Stimulated activated CD8-positive, alpha-beta memory T cell treated with anti-CD3 and anti-CD28 coated beads, Interleukin-15, amount 100 ng/mL, for 4 hours (primary cell): ENCODE measurements around the gene PRAME.
"Not testable (repeated sequence)": the region's sequence is repeated elsewhere in the genome, so short reads cannot be mapped to it uniquely, and the experiment has no call there.

ENCODE experiments used
- DNase-seq, 2 donors: peaks; one replicate each; pipeline ENCODE4 v3.0.0-alpha.2; 2020; ENCODE audit warnings: low read depth in 2 of 2

PRAME gene

GRCh38 chr22:22552630-22553029, 6.4 kb downstream of the PRAME start:
- DNase-seq = no peak

GRCh38 chr22:22550789-22551434, 8.2 kb downstream of the PRAME start:
- no peak for DNase-seq

DNA sequence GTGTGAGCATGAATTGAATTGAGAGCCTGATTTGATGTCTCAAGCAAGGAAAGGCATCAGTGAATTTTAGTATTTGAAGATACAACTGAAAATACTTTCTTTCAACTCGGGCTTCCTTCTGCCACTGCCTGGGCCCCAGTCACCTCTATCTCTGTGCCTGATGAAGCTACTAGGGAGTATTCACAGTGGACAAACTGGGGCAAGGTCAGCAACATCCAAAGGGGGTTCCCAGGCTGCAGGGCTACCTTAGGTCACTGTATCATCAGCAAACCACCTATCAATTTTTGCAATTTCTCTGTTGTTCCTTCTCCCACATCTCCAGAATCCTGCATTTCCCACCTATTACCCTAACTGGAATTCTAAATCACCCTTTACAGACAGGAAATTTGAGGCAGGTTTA, 10.2 kb downstream of the PRAME start:
- no peak for DNase-seq

GRCh38 chr22:22548317-22548716, 10.7 kb downstream of the PRAME start:
- no peak for DNase-seq

DNA sequence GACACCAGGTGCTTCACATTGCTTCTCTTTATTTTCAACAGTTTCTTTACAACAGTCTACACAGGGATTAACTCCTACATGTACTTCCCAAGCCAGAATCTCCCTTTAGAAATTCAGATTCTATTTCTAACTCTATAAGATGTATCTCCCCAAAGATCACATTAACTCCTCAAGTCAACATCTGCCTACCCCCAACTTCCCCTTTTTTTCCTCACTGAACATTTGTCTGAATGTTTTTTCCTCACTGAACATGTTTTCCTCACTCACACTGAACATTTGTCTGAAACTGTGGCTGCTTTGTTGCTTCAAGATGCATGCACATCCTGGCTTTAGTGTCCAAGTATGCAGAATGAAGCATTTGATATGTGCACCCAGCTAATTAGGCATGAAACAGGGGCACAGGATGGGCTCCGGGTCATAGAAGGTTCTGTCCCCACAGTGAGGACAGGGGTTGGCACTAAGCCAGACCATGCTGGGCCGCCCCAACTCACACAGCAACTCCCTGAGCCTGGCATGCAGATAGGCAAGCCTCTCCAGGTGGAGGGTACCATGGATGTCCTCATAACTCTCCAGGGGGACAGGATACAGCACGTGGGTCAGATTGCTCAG, 11.3 kb downstream of the PRAME start:
- no peak for DNase-seq

DNA sequence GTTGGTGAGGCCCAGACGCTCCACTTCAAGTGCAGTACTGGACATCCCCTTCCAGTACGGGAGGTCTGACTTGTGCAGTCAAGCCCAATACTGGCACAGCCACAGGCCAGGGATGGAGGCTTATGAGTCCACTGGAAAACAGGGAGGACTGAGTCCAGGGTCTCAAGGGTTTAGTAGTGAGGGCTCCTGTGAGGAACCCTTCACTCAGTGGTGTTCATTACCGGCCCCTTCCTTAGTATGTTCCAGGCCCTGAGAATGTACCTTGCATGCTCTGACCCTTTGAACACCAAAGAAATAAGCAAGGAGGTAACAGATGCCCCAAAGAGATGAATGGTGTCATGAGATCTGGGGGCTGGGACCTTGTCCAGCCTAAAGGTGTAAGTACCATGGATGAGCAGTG, 11.8 kb downstream of the PRAME start:
- DNase-seq = no peak

DNA sequence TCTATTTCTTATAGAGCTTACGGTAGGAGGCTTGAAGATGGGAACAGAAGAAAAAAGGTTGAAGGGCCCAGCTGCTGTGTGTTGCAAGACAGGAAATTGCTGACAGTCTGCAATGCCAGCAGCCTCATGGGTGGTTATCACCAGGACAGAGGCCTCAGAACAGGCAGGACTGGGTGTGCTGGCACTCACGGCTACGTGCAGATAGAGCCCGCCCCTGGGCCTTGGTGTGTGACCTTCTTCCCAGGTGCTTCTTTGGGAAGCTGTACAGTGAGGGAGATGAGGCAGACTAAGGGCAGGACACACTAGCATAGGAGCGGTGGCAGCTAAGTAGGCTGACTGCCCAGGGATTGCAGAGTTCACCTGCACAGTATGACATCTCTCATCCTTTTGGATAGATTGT, 12.6 kb downstream of the PRAME start:
- DNase-seq = no peak

- DNase-seq = no peak
Measured at GRCh38 chr22:22545084-22545483, 14.0 kb downstream of the PRAME start.

DNA sequence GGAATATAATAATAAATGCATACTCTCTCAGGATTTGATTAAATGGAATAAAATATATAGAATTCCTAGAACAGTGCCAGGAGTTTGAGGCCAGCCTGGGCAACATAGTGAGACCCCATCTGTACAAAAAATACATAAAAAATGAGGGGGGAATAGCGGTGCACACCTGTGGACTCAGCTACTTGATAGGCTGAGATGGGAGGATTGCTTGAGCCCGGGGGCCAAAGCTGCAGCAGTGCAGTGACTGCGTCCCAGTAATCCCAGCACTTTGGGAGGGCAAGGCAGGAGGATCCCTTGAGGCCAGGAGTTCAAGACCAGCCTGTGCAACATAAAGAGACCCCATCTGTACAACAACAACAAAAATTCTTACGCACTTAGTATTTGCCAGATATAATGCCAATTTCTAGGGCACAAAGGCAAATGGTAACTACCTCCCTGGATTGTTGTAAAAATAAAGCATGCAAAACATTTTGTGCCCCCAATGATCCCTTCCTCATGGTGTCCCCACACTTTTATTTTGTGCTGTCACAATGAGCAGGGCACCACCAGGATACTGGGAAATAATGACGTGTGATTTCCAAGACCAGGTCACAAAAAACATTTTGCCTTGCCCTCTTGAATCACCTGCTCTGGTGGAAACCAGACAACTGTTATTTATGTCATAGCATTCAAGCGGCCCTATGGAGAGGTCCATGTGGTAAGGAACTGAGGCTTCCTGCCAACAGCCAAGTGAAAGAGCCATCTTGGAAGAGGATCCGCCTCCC, 20.7 kb downstream of the PRAME start:
- DNase-seq = no peak

- DNase-seq = no peak
Measured at GRCh38 chr22:22536916-22537315, 22.1 kb downstream of the PRAME start.

DNA sequence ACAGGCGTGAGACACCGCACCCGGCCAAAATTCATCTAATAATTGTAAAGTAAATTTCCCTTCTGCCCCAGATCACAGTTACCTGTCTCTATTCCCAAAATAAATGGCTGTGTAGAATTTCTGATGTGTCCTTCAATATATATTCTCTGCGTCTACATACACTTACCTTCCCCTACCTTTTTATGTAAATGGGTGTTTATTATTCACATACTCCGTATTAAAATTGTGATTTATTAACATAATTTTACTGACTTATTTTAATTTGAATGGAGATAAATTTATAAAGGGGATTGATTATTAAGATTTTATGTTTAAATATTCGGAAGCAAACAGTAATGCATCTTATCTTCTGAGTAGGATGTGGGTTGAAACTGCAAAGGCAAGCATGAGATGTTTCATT, 22.6 kb downstream of the PRAME start:
- DNase-seq = no peak

DNA sequence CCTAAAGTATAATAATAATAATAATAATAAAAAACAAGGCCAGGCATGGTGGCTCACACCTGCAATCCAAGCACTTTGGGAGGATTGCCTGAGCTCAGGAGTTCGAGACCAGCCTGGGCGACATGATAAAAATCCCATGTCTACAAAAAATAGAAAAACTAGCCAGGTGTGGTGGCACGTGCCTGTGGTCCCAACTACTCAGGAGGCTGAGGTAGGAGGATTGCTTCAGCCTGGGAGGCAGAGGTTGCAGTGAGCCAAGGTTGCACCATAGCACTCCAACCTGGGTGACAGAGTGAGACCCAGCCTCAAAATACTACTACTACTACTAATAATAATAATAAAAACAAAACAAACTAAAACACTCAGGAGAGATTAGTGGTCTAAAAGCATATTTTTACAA, 23.4 kb downstream of the PRAME start:
- DNase-seq = no peak

GRCh38 chr22:22534604-22535415, 24.3 kb downstream of the PRAME start:
- DNase-seq = no peak

- no peak for DNase-seq
Measured at GRCh38 chr22:22533863-22534262, 25.2 kb downstream of the PRAME start.

GRCh38 chr22:22533417-22533816, 25.6 kb downstream of the PRAME start:
- DNase-seq = no peak

- DNase-seq = not testable (repeated sequence)
Measured at GRCh38 chr22:22532547-22533071, 26.5 kb downstream of the PRAME start.

- no peak for DNase-seq
Measured at GRCh38 chr22:22531770-22532546, 27.1 kb downstream of the PRAME start.

- no peak for DNase-seq
Measured at GRCh38 chr22:22528780-22529179, 30.3 kb downstream of the PRAME start.

- no peak for DNase-seq
Measured at GRCh38 chr22:22527312-22527711, 31.8 kb downstream of the PRAME start.

DNA sequence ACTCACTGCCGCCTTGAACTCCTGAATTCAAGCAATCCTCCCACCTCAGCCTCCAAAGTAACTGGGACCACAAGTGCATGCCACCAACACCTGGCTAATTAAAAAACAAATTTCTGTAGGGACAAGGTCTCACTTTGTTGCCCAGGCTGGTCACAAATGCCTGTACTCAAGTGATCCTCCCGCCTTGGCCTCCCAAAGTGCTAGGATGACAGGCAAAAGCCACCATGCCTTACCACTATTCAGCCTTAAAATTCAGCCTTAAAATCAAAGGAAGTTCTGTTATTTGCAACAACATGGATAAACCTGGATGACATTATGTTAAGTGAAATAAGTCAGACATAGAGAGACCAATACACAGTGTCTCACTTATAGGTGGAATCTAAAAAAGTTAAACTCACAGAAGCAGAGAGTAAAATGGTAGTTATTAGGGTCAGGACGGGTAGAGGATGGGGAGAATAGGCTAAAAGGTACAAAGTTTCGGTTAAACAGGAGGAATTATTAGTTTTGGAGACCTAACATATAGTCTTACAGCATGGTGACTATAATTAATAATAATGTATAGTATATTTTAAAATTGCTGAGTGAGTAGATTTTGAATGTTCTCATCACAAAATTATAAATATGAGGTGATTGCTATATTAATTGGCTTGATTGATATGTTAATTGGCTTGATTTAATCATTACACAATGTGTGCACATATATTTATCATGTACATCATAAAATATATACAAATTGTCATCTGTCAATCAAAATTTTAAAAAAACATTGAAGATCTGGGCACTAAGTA, 32.7 kb downstream of the PRAME start:
- DNase-seq = no peak
